Nephron (organoid): ENCODE results near the gene PROZ.

Experiments used
- H3K27ac Mint-ChIP-seq, 3 experiments: 2 replicates each; pipeline ENCODE4 v1.8.0; 2020; ENCODE audit warnings: mixed read lengths in 3 of 3, mild to moderate bottlenecking in 2 of 3, moderate library complexity in 1 of 3
- H3K27me3 Mint-ChIP-seq: 2 replicates; pipeline ENCODE4 v1.8.0; 2021; ENCODE audit warnings: low read depth, mild to moderate bottlenecking, moderate library complexity, mixed read lengths
- H3K36me3 Mint-ChIP-seq: 2 replicates; pipeline ENCODE4 v1.8.0; 2020; ENCODE audit warnings: low read depth, mixed read lengths
- H3K4me1 Mint-ChIP-seq: 2 replicates; pipeline ENCODE4 v1.8.0; 2020; ENCODE audit warnings: mixed read lengths
- H3K4me3 Mint-ChIP-seq, 3 experiments: 2 replicates each; pipeline ENCODE4 v1.8.0; 2020; ENCODE audit warnings: mild to moderate bottlenecking in 3 of 3, mixed read lengths in 3 of 3, moderate library complexity in 2 of 3
- H3K9me3 Mint-ChIP-seq: 2 replicates; pipeline ENCODE4 v1.8.0; 2020; ENCODE audit warnings: mixed read lengths
- CTCF ChIP-seq, 3 experiments: fragments of 200-600 bp; sonication (generic); IDR thresholded peaks; one replicate each; pipeline ENCODE4 v1.5.0; 2021; ENCODE audit warnings: antibody characterized with exemption in 3 of 3; ENCODE audit not compliant: unreplicated experiment in 3 of 3

The PROZ gene

GRCh38 chr13:113140677-113141600 is 17.5 kb upstream of the PROZ start:
- Mint-ChIP-seq H3K4me3 (no peak overlapping the region), H3K27me3 (peaks cover 14% of the 10 kb centered on the region), H3K36me3 (no peaks in the 10 kb centered on the region), H3K9me3 (no peaks in the 10 kb centered on the region), H3K27ac (no peak overlapping the region), H3K4me1 (no peaks in the 10 kb centered on the region)
- TF ChIP-seq CTCF (IDR thresholded peaks at IDR 0.05; ENCODE audit: unreplicated experiment in 3 of 3) = no peak

DNA sequence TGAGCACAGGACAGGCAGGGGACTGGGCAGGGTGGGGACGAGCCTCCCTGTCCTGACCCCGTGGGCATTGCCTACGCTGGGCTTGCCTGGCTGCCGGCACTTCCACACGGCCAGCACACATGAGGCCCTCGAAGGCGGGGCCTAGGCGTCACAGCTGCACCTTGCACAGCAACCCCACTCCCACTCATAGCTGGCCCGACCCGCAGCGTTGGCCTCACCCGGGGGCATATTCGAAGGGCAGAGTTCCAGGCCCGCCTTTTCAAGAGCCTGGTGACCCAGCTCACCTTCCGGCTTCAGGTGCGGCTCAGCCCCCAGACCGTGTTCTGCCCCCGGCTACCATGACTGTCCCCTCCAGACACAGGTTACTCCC is 16.9 kb upstream of the PROZ start:
- H3K9me3 Mint-ChIP-seq = no peaks in the 10 kb centered on the region
- no peak overlapping the region for H3K27ac Mint-ChIP-seq
- no peaks in the 10 kb centered on the region for H3K36me3 Mint-ChIP-seq
- H3K4me3 Mint-ChIP-seq = no peak overlapping the region
- peaks cover 14% of the 10 kb centered on the region for H3K27me3 Mint-ChIP-seq
- H3K4me1 Mint-ChIP-seq = no peaks in the 10 kb centered on the region
- no peak for TF ChIP-seq CTCF (IDR thresholded peaks at IDR 0.05; ENCODE audit: unreplicated experiment in 3 of 3)

DNA sequence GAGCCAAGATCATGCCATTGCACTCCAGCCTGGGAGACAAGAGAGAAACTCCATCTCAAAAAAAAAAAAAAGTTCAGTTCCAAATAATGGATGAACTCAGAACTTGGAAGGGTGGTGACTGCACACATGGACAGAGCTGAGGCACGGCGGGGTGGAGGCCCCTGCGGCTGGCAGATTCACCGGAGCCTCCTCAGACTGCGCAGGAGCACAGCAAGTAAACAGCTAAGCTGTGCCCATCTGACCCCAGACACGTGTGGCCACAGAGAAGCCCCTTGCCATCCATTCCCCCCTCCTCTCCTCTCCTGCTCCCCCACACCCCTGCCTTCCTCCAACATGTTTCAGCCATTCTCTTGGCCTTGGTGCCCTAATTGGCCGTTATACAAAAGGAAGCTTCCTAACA is 15.6 kb upstream of the PROZ start:
- no peak overlapping the region for H3K4me3 Mint-ChIP-seq
- H3K27ac Mint-ChIP-seq = no peak overlapping the region
- H3K27me3 Mint-ChIP-seq = peaks cover 8% of the 10 kb centered on the region
- no peaks in the 10 kb centered on the region for H3K4me1 Mint-ChIP-seq
- no peaks in the 10 kb centered on the region for H3K9me3 Mint-ChIP-seq
- H3K36me3 Mint-ChIP-seq = no peaks in the 10 kb centered on the region
- TF ChIP-seq CTCF (IDR thresholded peaks at IDR 0.05; ENCODE audit: unreplicated experiment in 3 of 3) = no peak

GRCh38 chr13:113143466-113144254 is 14.8 kb upstream of the PROZ start:
- Mint-ChIP-seq H3K27ac (no peak overlapping the region), H3K27me3 (peaks cover 8% of the 10 kb centered on the region), H3K4me3 (no peak overlapping the region), H3K4me1 (no peaks in the 10 kb centered on the region), H3K36me3 (no peaks in the 10 kb centered on the region), H3K9me3 (no peaks in the 10 kb centered on the region)
- TF ChIP-seq CTCF (IDR thresholded peaks at IDR 0.05; ENCODE audit: unreplicated experiment in 3 of 3) = no peak

- Mint-ChIP-seq H3K4me3 (no peak overlapping the region), H3K27ac (no peak overlapping the region), H3K27me3 (peaks cover 3% of the 10 kb centered on the region), H3K4me1 (no peaks in the 10 kb centered on the region), H3K9me3 (no peaks in the 10 kb centered on the region), H3K36me3 (no peaks in the 10 kb centered on the region)
- TF ChIP-seq CTCF (IDR thresholded peaks at IDR 0.05; ENCODE audit: unreplicated experiment in 3 of 3) = no peak
These were observed 14.2 kb upstream of the PROZ start for GRCh38 chr13:113144255-113144629.
